Jurkat, Clone E6-1 (cell line): ENCODE data around the gene EXOC6B.
"Not testable (repeated sequence)": the region's sequence is repeated elsewhere in the genome, so short reads cannot be mapped to it uniquely, and the experiment has no call there.

ENCODE experiments used
- DNase-seq: peaks from one replicate; pipeline ENCODE4 v3.0.0-alpha.2; 2011; ENCODE audit warnings: low read depth, low spot score
- H3K4me3 ChIP-seq: 2 replicates; pipeline ENCODE4 v1.5.1; 2011; ENCODE audit warnings: mild to moderate bottlenecking, low read length, control low read depth, moderate library complexity

The EXOC6B gene

DNA sequence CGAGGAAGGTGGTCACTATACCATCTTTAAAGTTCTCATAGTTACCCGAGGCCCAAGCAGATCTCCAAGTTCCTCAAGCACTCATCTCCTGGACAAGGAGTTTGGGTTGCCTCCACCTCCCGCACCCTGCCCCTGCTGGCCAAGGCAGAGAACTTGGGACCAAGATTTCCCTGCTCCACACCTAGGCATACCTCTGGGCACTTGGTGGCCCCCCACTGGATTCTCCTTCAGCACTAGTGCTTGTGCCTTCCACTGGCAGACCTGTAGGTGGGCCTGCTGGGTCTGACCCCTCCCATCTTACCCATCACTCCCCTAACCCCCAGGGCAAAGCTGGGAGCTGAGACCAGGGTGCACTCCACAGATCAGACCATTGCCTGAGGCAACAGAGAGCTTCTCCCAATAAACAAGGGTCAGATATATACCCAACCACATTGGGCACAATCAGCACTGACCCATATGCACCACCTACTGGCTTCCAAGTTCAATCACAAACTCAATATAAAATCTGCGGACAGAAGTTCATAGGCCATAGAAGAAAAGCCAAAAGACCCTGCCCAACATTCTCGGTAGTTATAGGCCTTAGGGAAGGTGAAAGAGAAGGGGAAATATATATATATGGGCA lies 244.2 kb downstream of the EXOC6B start:
- no peak for DNase-seq
- H3K4me3 ChIP-seq: no peak overlapping the region

GRCh38 chr2:72579591-72580180 lies 246.1 kb downstream of the EXOC6B start:
- H3K4me3 ChIP-seq: no peak overlapping the region
- DNase-seq: peak; percentile 28

GRCh38 chr2:72576861-72577260 lies 249.0 kb downstream of the EXOC6B start:
- H3K4me3 ChIP-seq: no peak overlapping the region

GRCh38 chr2:72576459-72576858 lies 249.4 kb downstream of the EXOC6B start:
- DNase-seq: no peak
- no peak overlapping the region for H3K4me3 ChIP-seq

More at GRCh38 chr2:72576861-72577260, 249.0 kb downstream of the EXOC6B start:
- DNase-seq: no peak

DNA sequence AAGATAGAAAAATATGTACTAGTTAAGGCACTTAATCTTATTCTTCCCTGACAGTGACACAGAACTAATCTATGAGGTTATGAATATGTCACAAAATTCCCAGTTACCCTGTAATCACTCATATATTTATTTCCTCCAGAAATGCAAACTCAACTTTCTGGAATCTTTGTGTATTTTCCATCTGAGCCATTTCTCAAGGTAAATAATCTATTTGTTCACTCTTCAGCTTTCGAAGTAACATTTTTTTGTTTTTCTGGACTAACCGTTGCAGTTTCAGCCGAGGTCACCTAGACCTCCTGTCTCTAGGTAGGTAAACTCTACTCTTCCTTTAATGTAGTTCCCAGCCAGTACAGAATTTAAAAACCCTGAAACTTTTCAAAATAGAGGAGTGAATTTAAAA lies 250.9 kb downstream of the EXOC6B start:
- H3K4me3 ChIP-seq: no peak overlapping the region
- DNase-seq: no peak

DNA sequence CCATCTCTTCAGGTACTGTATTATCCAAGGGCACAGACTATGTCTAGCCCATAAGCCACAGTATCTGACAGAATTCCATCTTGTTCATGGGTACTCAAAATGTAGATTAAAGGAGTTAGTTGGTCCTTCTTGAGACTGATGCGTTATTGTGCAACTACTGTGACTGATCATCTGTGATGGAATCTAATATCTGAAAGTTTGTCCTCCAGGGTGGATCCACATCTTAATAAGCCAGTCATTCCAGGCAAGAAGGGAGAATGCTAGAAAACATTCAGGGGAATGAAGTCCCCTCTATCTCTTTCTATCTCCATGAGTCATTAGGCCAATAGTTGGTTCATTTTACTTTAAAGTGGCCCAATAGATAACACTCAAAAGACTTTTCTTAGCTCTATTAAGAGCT lies 252.6 kb downstream of the EXOC6B start:
- H3K4me3 ChIP-seq: no peak overlapping the region
- DNase-seq: no peak

- no peak overlapping the region for H3K4me3 ChIP-seq
- DNase-seq: no peak
These were observed 253.3 kb downstream of the EXOC6B start for GRCh38 chr2:72572501-72572900.

- no peak overlapping the region for H3K4me3 ChIP-seq
- no peak for DNase-seq
These were observed 255.4 kb downstream of the EXOC6B start for GRCh38 chr2:72570413-72570812.

GRCh38 chr2:72562451-72563153 lies 263.2 kb downstream of the EXOC6B start:
- no peak overlapping the region for H3K4me3 ChIP-seq
- DNase-seq: peak; percentile 21

- no peak overlapping the region for H3K4me3 ChIP-seq
- no peak for DNase-seq
These were observed 264.1 kb downstream of the EXOC6B start for GRCh38 chr2:72561621-72562318.

DNA sequence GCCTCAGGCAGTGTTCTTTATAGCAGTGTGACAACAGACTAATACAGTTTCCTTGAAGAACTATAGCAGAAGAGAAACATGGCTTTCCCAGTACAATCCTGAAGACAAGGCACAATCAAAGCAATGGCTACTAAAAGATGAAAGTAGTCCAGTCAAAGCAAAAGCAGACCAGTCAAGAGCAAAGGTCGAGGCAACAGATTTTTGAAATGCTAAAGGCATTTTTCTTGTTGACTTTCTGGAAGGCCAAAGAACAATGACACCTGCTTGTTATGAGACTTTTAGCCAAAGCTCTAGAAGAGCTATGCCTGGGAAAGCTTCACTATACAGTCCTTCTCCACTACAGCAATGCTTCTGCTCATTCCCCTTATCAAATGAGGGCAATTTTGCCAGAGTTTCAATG lies 269.9 kb downstream of the EXOC6B start:
- H3K4me3 ChIP-seq: no peak overlapping the region

DNA sequence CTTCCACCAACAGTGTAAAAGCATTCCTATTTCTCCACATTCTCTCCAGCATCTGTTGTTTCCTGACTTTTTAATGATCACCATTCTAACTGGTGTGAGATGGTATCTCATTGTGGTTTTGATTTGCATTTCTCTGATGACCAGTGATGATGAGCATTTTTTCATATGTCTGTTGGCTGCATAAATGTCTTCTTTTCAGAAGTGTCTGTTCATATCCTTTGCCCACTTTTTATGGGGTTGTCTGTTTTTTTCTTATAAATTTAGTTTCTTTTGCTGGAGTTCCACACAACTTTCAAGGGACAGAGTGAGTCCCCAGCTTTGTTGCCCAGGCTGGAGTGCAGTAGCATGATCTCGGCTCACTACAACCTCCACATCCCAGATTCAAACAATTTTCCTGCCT lies 270.5 kb downstream of the EXOC6B start:
- H3K4me3 ChIP-seq, DNase-seq: not testable (repeated sequence)

More for the DNA sequence above, 269.9 kb downstream of the EXOC6B start:
- no peak for DNase-seq

GRCh38 chr2:72554910-72555309 lies 270.9 kb downstream of the EXOC6B start:
- H3K4me3 ChIP-seq, DNase-seq: not testable (repeated sequence)

DNA sequence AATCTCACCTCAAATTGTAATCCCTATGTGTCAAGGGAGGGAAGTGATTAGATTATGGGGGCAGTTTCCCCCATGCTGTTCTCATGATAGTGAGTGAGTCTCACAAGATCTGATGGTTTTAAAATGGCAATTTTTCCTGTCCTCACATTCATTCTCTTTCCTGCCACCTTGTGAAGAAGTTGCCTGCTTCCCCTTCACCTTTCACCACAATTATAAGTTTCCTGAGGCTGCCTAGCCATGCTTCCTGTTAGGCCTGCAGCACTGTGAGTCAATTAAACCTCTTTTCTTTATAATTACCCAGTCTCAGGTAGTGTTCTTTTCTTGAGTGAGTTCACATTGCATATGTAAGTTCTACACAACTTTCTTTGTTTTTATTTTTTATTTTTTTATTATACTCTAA lies 271.5 kb downstream of the EXOC6B start:
- H3K4me3 ChIP-seq: no peak overlapping the region
- DNase-seq: peak; percentile 28

DNA sequence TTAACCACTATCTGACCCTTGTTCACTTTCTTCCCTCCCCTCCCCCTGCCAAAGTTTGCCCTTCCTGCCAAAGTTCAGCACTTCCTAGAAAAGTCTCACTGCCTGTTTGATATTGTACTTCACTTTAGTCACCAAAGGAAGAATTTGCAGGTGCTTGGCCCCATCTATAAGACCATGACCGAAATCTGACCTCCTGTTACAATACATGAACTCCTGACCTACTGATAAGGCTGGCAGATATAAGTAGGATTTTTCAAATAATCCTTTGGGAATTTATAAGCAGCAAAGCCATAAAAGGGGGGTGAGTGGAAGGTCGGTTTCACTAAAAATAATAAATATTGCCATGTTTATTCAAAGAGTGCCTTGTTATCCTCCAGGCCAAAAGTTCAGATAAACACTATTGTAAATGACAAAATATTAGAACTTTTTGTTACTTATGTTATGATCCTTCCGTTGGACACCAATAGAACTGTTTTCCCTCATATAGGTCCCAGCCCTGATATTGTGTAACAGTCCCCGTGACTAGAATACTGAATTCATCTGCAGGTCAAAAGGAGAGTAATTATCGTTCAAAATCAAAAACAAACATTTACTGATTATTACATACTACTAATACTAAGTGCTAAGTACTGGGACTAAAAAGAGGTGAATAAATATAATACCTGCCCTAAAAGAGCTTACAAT lies 277.6 kb downstream of the EXOC6B start:
- no peak for DNase-seq
- H3K4me3 ChIP-seq: no peak overlapping the region

DNA sequence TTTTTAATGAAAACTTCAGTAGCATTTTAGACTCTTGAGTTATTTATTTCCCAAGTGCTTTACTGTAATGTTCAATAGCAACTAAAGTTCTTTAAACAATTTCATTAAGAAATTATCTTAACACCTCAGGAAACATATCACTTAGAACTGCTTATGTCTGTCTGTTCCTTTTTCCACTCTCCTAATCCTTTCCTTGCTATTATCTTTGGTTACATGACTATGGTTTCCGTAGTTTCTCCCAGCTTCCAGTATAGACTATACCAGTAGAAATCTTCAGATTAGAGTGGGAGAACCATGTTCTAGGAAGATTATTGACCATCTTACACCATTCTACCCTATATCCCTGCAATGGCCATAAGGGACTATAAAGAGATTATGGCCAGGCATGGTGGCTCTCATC lies 280.0 kb downstream of the EXOC6B start:
- H3K4me3 ChIP-seq: no peak overlapping the region
- DNase-seq: no peak

DNA sequence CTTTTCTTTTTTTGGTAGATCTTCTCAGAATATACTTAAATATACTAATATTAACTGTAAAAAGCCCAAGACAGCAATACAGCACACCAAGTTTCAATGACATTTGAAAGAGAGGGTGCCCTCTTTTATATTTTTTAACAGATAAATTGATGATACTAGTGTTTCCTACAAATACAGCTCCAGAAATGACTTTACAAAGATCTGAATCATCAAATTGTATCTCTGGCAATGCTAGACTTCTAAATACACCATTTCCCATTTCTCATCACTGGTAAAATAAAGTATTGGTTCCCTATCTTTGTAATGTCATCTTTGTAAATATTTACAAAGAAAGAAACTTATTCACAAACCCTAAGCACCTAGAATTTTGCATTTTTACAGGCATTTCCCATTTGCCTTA lies 281.3 kb downstream of the EXOC6B start:
- no peak overlapping the region for H3K4me3 ChIP-seq
- DNase-seq: no peak

- no peak overlapping the region for H3K4me3 ChIP-seq
- DNase-seq: no peak
These were observed 282.2 kb downstream of the EXOC6B start for GRCh38 chr2:72543497-72544216.

- no peak for DNase-seq
- H3K4me3 ChIP-seq: no peak overlapping the region
These were observed 286.7 kb downstream of the EXOC6B start for GRCh38 chr2:72539071-72539552.
